H1 (cell line): ENCODE data around the gene DCHS1. TPM values are rescaled to one million over a fixed set of nuclear protein-coding genes. Genes with fewer than 3 reads are reported as not detected.

Experiments used
- BCL11A ChIP-seq, 2 experiments: IDR thresholded peaks; one replicate each; pipeline ENCODE4 v1.6.1; 2011; ENCODE audit warnings: low read depth in 2 of 2, low read length in 2 of 2, mild to moderate bottlenecking in 2 of 2
- CHD7 ChIP-seq: fragments of 300-600 bp; sonication (generic); IDR thresholded peaks from 2 replicates; pipeline ENCODE4 v1.7.1; 2012; ENCODE audit warnings: low read length, moderate library complexity, mild to moderate bottlenecking, inconsistent platforms; ENCODE audit not compliant: insufficient replicate concordance
- CREB1 ChIP-seq: IDR thresholded peaks from 2 replicates; pipeline ENCODE4 v1.6.1; 2012; ENCODE audit warnings: inconsistent platforms
- KDM4A ChIP-seq: IDR thresholded peaks from one replicate; pipeline ENCODE4 v1.7.1; 2012; ENCODE audit warnings: low read depth, mild to moderate bottlenecking, moderate library complexity, low read length, inconsistent platforms; ENCODE audit not compliant: severe bottlenecking
- MAX ChIP-seq: IDR thresholded peaks from 2 replicates; pipeline ENCODE4 v1.6.1; 2012; ENCODE audit warnings: inconsistent platforms
- PHF8 ChIP-seq: fragments of 200-600 bp; sonication (generic); conservative IDR thresholded peaks from 2 replicates; pipeline ENCODE4 v1.7.1; 2012; ENCODE audit warnings: low read depth, mild to moderate bottlenecking, inconsistent platforms, low read length, moderate library complexity
- POU5F1 ChIP-seq: IDR thresholded peaks from 2 replicates; pipeline ENCODE4 v1.6.1; 2011; ENCODE audit warnings: low read depth, mild to moderate bottlenecking, low read length, moderate library complexity
- RNF2 ChIP-seq: fragments of 200-900, 300-1000 bp; sonication (generic); IDR thresholded peaks from 2 replicates; pipeline ENCODE4 v1.7.1; 2016; ENCODE audit warnings: borderline replicate concordance, low read depth, mild to moderate bottlenecking, antibody characterized with exemption, low read length; ENCODE audit not compliant: poor library complexity, severe bottlenecking; ENCODE audit errors: missing control alignments
- SAP30 ChIP-seq: fragments of 300-600 bp; sonication (generic); IDR thresholded peaks from 2 replicates; pipeline ENCODE4 v1.7.1; 2012; ENCODE audit warnings: low read length, moderate library complexity, mild to moderate bottlenecking, inconsistent platforms; ENCODE audit not compliant: insufficient read depth, insufficient replicate concordance
- SRF ChIP-seq: IDR thresholded peaks from 2 replicates; pipeline ENCODE4 v1.6.1; 2011; ENCODE audit warnings: mild to moderate bottlenecking, low read depth, low read length, moderate library complexity
- TCF12 ChIP-seq: IDR thresholded peaks from 2 replicates; pipeline ENCODE4 v1.6.1; 2011; ENCODE audit warnings: low read depth, mild to moderate bottlenecking, low read length
- polyA plus RNA-seq, 7 experiments: library from polyadenylated mRNA; depleted of rRNA in 3 of 7; stranded (reverse) in 5 of 7; unstranded in 2 of 7; fragments of >200 nt in 5 of 7; fragments of 200-250 nt in 2 of 7; gene quantifications; 1 replicate in 5 of 7; 2 replicates in 1 of 7; 4 replicates in 1 of 7; pipeline versions ENCODE4 v1.2.1 to v1.2.3, GENCODE V29; 2011 to 2013; ENCODE audit warnings: missing spikeins in 2 of 7, mixed read lengths in 2 of 7
- total RNA-seq: library from RNA; stranded (reverse); fragmentation: NEBNext Ultra II Directional; extraction: Animal tissue kit (Norgen Biotek cat#: 25700); gene quantifications from 2 replicates; pipeline ENCODE4 v1.2.1, GENCODE V29; 2021

The DCHS1 gene
- total and polyA plus RNA-seq, 2 of the 8 experiments (the other 6 are each of a cell fraction or from before 2014, with no cell fraction given), result 8.2 to 10.5 TPM

DNA sequence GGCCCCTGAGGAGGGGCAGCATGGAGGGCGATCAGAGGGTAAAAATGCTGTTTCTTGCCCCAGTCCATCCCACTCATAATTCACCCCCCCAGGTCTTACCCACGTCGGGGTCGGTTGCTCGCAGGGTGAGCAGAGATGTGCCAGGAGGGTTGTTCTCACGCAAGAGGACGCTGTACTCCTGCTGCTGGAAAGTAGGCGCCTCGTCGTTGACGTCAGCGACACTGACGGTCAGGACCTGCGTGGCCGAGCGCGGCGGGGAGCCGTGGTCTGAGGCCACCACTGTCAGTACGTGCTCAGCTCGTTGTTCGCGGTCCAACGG is 26.1 kb downstream of the DCHS1 start (continued):
- TF ChIP-seq CHD7 (no peak), TCF12 (no peak), BCL11A (IDR thresholded peaks at IDR 0.05; ENCODE audit: low read depth in 2 of 2, low read length in 2 of 2) (no peak), CREB1 (peak; percentile 52; the same call in 1 of the 2 replicates), MAX (no peak), RNF2 (no peak), KDM4A (no peak), PHF8 (no peak), POU5F1 (no peak), SAP30 (no peak), SRF (no peak)
